ENCODE data around the gene DLX6.

DLX6 gene

DNA sequence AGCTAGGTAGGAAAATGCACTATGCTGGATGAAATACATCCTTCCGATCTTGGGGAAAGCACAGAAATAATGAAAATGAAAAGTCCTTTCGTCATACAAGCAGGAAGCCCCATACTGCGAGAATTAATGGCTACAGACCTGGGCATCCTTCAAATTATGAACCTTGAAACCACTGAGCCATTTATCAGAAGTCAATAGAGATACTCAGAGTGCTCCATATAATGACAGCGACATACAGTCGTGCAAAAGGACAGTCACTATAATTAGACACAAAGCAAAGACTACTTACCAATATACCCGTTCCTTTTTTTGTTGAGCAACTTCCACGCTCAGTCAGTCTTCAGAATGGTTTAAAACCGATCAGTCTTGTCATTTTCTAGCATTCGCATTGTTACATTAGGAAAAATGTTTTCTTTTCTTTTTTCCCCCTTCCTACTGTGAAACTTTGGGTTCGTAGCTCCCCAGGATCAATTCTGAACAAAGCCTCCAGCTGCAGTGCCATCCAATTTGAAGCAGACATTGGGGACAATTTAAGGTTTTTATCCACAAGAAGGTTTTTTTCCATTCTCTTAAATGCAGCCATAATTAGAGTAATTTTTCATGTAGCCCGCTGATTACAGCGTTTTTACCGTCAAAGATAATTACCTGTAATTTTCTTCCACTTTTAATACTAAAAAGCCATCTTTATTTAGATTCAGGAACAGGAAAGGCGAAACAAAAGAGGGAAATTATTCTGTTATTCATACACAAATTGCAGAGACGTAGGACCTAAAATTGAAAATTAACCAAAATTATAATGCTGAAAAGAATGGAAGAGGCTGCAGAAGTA lies 6.4 kb downstream of the DLX6 start:
- no peak for DNase-seq

DNA sequence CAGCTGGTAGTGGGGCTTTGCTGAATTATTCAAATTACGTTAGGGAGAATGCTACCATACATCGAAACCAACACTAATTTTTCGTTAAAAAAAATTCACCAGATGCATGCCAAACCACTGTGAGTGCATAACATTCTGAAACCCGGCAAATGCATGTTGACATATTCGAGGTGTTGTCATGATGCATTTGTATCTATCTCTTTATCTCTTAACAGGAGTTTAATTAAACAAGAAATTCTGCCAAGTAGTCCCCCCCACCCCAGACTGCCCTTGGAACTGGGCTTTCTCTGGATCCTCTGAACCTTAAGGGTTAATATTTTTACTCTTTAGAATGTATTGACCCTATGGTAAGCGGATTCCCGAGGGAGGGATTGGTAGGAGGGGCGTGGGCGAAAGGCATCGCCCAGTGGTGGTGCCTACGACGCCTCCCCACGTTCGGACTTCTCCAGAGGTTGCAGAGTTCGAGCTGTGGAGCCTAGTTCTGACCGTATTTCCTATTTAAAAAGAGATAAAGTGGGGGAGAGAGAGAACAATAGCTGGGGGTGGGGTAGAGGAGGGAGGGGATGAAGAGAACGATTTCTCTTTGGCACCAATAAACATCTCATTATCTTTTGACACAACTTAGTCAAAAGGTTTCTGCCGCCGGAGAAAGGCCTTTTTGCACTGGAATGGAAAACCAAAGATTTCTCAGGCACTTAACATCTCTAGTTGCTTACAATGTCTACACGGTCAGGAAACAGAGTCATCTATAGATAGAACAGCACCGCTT lies 7.2 kb downstream of the DLX6 start:
- no peak for DNase-seq

DNA sequence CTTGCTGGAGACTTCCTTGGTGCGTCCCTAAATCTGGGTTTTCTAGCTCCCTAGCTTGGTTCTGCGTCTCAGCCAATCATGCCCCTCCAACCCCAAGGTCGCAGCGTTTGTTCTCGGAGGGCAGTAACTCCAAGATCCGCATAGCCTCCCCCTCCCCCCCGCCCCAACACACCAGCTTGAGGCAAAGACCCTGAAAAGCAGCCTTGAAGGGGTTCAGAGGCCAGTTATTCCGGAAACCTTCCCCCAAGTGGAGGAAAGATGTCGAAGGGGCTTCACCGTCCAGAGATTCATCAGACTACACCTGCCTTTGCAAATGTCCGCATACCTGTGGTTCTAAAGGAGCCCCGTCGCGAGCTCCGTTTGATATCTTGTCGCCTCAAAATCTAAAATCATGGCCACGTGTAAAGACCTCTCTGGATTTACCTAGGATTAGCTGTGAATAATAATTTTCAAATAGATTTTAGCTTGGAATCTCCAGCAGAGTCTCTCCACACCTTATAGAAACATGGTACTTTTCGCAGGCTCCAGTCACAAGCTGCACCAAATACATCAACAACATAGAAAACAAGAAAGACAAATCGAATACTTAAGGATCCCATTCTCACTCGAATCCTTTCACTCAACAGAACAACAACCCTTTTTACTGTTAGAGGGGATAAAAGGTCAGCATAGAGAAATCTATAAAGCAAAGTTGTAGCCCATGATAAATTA lies 7.9 kb downstream of the DLX6 start:
- DNase-seq, result no peak

DNA sequence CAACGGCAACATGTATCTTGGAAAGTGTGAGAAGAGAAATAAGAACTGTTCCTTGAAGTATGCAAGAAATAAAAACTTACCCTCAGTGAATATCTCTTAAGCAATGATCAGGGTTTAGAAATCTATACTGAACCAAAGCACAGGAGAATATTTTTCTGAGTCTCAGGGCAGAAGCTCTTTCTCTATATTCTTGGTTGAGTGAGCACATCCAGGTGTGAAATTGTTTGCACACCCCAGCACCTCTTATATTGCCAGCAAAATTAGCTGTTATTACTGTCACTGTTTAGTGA lies 8.4 kb downstream of the DLX6 start:
- DNase-seq, result no peak

DNA sequence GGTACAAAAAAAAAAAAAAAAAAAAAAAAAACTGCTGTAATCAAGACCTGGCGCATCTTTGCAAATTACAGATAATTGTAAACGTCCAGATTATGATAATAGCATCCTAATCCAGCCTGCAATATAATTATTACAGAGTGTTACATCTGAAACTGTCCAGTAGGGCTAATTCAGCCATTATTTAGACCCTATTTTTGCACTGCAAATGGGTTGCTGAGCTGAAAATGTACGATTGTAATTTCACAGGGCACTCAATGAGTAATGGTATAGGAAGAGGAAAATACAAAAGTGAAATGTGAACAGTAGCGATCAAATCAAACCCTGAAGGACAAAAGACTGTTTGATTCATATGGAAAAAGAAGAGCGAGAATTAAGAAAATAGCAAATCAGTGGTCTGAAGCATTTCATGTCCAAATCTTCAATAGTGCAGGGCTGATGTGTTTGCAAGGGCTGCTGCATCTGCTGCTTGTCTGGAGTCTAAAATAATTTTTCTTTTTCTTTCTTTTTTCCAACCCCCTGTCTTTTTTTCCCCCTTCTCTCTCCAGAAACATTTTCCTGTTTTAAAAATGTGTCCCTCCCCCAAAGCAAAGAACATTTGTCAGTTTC lies 8.9 kb downstream of the DLX6 start:
- DNase-seq, result no peak

DNA sequence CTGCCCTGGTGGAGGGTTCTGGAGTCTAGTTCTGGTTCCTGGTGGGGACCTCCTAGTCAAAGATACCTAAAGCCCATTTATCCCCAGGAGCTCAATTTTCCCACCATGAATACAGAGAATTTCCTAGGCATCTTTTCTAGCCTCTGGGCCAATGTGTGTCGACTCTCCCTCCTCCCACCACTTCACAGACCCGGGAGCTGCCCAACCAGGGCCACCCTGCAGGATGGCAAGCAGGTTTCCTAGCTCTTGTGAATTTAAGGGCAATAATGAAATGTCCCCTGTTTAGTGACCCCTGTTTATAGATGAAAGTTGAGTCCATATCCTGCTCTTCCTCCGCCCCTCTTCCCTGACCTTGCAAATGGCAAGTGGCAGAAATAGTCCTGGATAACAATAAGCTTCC lies 9.9 kb downstream of the DLX6 start:
- DNase-seq, result no peak

DNA sequence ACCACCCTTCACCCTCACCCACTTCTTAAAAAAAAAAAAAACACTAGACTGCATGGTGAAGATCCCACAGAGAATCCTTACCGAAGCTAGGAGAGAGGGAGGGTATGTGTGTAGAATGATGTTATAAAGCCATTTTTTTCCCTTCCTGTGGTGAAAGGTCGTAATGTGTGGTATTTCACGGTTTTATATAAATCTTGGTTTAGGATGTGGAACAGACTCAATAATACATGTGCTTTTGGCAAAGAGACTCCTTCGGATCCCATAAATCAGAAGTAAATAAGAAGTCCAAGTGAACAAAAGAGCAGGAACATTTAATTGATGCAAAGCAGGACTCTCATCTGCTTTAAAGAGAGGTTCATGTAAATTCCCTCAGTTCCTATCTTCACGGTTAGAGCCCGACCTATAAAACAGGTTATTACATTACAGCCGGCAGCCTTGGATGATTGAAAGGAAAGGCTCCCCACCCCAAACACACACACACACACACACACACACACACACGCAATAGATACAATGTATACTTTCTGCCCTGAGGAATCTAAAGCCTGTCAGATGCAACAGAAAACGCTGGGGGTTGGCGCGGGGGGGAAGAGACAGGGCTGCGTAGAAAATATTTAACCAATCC lies 10.5 kb downstream of the DLX6 start:
- no peak for DNase-seq

DNA sequence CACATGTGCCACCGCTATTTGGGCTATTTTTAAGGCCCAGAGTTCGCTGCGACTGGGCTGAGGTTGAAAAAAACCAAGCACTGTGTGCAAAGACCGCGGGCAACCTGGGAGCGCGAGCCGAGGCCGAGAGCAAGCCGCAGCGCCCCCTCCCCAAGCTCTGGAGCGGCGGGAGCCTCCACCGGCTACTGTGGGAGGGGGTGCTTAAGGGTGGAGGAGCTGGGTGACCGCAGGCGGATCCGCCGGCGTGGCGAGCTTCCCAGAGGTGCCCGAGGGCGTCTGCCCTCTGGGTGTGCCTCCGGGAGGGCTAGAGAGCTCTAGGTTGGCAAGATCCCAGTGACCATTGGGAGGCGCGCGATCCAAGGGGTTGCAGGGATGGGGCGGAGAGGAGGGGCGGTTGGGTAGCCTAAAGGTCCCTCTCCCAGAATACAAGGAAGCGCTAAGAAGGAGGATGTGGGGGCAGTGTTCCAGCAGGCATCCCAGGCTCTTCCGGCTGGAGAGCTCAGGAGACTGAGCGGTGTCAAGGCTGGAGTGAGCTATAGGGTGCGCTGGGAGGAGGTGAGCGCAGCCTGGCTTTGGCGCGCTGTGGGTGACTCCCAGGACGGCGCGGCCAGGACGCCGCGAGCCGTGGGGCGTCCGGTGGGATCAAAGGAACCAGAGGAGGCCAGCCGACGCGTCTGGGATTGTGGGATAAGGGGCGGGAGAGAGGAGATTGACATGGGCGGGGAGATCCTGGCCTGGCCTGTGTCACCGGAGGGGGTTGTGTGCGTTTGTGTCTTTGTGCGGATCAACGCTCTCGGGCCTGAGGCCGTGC lies 11.2 kb downstream of the DLX6 start:
- no peak for DNase-seq

DNA sequence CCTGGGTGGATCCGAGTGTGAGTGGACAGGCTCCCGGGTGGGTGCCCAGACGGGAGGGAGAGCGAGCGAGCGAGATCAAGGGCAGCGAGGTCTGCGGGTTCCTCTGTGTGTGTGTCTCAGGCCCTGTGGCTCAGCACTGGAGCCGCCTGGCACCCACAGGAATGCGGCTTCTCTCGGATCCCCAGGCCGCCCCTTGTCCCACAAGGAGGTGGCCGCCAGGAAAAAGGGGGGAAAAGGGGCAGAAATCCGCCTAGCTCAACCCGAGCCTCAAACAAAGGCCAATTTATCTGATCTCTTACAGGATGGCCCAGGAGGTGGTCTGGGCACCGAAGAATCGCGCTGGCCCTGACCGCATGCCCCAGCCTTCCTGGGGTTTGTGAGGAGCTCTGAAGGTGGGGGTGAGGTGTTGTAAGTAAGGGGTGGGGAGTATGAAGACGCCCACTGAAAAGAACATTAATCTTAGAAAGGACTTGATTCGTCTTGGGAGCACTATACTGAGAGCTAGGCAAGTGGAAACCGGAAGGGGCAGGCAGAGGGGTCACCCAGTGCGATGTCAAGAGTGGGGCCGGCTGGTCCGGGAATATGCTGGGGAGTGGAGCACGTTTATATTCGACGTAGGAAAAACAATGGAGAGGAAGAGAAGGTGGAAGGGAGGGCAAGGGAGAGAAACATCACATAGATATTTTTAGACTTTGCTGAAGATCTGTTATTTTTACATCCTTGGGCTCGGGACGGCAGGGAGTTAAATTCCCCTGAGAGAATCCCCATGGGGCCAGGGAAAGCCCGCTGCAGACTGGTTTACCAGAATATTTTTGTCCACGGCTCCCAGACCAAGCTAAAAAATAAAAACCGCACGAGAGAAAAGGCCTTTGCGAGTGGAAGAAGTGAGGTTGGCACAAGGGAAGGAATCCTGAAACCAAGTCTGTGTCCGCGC lies 12.1 kb downstream of the DLX6 start:
- DNase-seq, result no peak

DNA sequence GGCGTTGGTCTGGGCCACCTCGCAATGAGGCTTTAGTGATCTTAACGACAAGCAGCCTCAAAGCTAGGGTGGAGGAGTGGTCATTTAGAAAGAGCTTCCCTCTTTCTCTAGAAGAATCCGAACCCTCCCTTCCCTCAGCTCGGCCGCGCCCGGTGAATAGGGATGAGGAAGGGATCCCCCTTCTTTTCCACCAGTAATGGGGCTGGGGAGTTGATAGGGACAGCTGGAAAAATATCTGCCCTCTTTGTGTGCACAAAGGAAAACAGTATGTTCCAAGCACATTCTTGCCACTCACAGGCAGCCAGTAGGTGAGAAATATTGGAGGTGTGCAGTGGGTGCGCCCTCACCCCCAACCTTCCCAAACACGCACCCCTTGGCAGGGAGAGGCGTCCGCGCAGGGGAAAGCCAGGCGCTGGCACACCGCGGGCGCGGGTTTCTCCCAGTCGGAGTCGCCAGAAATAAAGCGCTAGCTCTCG lies 12.8 kb downstream of the DLX6 start:
- DNase-seq, result no peak

DNA sequence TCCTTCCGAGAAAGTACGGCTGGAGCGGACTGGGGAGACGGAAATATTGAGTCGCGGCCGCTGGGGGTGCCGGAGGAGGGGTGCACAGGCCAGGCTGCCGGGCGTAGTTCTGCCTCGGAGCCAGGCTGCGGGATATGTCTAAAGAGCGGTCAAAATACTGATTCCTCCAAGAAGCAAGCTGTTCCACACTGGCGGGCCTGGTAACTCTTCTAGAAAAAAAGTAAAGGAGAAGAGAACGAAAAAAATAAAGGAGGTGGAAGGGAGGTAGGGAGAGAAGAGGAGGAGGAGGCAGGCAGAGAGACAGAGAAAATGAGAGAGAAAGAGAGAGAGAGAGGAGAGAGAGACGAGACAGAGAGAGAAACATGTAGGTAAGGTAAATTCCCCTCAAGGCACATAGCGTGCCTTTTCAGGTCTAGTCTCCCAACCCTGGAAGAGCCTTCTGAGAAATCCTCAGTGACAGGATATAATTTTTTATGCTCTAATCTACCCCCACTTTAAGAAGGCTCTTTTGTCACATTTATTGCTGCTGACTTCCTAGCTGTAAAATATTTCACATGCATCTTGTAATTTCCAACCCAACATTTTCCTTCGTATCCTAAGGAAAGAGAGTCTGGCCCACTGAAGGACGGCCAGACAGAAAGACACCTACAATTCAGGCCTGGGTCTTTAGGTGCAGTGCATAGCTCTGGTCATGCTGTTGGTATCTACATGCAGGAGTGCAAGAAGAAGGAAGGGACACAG lies 13.6 kb downstream of the DLX6 start:
- DNase-seq, result no peak

DNA sequence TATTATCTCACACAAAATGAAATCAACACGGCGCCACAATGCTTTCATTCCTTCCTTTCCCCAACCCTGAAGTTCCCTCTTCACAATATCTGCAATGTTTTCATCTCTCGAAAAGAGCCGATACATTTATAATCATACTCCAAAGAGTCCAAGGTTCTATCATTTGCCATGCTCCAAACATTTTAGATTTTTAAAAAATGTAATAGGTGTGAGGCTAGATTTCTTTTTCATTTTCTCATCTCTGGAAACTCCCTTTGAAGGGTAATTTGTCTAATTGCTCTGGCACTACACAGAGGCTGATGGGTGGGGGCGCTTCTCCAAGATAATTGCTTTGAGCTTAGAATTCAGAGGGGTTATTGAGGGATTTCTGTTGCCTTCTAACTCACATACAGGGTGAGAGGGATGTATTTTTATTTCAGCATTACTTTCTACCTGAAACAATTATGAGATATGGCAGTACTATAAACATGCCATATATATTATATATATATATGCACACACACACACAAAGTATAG lies 14.4 kb downstream of the DLX6 start:
- no peak for DNase-seq

DNA sequence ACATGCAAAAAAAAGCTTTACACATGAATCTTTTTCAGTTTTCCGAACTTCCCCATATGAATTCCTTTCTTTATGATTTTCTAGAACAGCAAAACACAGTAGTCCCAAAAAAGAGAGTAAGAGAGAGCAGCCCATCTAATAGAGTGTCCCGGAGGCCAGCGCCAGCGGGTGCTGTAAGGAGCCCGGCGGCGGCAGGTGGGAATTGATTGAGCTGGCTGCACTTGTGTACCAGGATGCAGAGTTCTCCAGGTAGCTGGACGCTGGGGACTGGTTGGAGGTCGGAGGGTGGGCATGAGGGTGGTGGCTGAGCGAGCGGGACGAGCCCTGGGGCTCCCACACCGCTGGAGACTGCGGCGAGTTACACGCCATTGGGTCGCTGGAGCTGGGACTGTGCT lies 15.2 kb downstream of the DLX6 start:
- DNase-seq, result no peak

DNA sequence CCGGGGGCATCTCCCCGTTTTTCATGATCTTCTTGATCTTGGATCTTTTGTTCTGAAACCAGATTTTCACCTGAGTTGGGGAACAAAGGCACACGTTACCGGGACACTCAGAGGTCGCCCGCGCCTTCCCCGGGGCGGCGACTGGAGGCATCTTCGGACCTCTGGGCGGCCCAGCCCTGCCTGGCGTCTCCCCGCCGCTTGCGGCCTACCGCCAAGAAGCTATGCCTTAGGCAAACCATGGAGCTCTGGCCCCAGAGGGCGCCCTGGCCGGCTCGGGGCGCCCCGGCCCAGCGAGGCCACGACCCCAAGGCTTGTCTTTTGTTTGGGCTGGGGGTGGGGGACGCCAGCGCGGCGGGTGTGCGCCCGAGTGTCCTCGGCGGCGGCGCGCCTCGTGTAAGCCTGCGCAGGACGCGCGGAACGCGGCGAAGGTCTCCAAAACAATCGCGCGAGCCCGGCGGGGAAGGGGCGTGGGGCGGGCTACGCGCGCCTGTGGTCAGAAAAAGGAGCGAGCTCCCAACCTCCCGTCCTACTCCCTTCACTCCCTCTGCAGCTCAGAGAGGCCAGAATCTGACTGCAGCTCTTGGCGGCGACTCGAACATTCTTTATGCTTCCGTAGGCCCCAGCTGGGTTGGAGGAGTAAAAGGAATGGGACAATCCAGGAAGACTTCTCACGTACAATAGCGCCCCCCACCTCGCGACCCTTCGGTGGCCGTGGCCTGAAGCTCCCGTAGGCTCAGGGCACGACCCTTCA lies 15.8 kb downstream of the DLX6 start:
- DNase-seq, result no peak

DNA sequence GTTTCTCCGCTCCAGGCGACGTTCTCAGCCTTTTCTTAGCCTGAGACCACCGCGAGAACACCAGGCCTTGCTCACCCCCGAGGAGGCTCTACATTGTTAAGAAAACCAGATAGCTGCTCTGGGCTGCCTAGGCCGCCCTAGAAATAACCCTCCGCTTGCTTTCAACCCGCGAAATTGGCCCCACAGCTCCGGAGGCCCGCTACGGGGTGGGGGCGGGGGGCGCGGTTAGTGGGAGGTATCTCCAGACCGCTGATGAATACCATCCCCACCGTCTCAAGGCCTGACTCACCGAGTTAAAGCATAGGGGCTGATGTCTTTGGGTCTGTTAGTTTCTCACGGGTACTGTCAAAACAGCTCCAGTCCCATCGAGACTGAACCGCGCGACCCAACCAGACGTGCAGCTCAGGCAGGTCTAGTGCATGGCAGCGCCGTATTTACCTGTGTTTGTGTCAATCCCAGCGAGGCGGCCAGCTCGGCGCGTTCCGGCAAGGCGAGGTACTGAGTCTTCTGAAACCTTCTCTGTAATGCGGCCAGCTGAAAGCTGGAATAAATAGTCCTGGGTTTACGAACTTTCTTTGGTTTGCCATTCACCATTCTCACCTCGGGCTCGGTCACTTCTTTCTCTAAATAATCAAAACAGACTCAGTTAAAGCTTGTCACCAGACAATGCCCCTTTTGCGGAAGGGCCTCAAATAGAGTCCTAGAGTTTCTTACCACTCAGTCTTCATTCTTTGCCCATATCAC lies 16.6 kb downstream of the DLX6 start:
- no peak for DNase-seq

DNA sequence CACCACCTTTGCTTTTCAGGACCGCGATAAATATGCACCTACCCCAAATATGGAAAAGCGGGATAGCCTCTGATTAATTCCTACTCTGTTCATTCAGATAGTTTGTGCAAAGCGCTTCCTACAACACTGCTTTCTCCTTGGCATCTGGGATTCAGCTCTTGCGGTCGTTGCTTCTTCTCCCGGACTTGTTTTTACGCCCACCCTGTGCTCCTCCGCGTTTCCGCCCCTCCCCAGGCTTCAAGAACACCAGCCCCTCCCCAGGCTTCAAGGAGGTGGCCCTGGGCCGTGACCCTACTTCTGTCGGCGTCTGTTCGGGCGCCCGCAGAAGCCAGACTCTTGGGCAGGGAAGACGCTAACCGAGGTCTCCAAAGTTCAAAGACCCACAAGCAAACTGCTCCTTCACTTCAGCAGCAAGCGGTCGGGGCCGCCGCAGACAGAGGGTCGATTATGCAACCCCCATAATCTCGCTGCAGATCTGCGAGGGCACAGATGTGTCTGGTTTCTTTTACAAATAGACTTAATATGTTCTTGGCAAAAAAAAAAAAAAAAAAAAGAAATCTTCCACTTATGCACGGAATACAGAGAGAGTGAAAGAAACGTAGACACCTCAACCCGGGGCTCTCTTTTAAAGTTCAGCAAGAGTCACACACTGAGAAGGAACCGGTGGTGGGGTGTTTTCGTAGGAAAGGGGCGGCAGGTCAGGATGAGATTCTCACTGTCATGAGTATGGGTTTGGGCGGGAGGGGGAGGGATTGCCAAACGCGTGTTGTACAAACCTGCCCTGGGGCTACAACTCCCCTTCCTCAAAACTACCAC lies 17.3 kb downstream of the DLX6 start:
- DNase-seq, result no peak
